Tongue (tissue), 2 donors: ENCODE measurements around the gene FAM50A. TPM values are rescaled to one million over a fixed set of nuclear protein-coding genes. Genes with fewer than 3 reads are reported as not detected.
"Not testable (repeated sequence)": the region's sequence is repeated elsewhere in the genome, so short reads cannot be mapped to it uniquely, and the experiment has no call there.

Experiments
- DNase-seq: peaks from one replicate; pipeline ENCODE4 v3.0.0-alpha.2; 2015
- total RNA-seq: library from RNA; depleted of rRNA; stranded (reverse); fragments of >200 nt; gene quantifications from one replicate; pipeline ENCODE4 v1.2.3, GENCODE V29; 2014

FAM50A gene, protein sequence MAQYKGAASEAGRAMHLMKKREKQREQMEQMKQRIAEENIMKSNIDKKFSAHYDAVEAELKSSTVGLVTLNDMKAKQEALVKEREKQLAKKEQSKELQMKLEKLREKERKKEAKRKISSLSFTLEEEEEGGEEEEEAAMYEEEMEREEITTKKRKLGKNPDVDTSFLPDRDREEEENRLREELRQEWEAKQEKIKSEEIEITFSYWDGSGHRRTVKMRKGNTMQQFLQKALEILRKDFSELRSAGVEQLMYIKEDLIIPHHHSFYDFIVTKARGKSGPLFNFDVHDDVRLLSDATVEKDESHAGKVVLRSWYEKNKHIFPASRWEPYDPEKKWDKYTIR
- total RNA-seq, result 27.5 TPM

DNA sequence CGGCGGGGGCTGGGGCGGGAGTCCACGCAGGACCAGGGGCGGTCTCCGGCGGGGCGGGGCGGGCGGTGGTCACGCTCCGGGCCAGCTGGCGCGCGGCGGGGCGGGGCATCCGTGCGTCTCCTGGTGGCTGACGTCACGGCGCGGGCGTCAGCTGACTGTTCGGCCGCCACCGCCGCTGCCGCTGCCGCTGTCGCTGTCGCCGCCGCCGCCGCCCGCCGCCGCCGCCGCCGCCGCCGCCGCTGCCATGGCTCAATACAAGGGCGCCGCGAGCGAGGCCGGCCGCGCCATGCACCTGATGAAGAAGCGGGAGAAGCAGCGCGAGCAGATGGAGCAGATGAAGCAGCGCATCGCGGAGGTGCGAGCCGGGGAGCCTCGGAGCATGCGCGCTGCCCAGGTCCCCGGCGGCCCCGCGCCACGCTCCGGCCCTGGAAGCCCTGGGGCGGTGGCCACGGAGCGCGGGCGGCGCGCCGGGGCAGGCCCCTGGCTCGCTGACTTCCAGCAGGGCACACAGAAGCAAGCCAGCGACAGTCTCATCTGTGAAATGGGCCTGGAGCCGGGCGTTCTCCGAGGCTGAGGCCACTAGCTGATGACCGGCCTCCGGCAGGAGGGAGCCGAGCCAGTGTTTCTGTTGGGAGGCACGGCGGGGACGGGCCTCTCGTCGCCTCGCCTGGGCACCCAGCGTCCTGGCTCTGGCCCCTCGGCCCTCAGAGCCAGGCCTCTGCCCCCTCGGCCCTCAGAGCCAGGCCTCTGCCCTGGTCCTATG is at the start of gene FAM50A:
TSS of gene FAM50A (plus strand) at position 150 of the 763 bp plus-strand sequence. CDS start at position 245, 95 bp downstream.
- peak; percentile 86 for DNase-seq

GRCh38 chrX:154396363-154396762 is 47.6 kb upstream of the FAM50A start:
- not testable (repeated sequence) for DNase-seq

GRCh38 chrX:154396973-154397887 is 46.7 kb upstream of the FAM50A start:
- DNase-seq, result peak; percentile 88

DNA sequence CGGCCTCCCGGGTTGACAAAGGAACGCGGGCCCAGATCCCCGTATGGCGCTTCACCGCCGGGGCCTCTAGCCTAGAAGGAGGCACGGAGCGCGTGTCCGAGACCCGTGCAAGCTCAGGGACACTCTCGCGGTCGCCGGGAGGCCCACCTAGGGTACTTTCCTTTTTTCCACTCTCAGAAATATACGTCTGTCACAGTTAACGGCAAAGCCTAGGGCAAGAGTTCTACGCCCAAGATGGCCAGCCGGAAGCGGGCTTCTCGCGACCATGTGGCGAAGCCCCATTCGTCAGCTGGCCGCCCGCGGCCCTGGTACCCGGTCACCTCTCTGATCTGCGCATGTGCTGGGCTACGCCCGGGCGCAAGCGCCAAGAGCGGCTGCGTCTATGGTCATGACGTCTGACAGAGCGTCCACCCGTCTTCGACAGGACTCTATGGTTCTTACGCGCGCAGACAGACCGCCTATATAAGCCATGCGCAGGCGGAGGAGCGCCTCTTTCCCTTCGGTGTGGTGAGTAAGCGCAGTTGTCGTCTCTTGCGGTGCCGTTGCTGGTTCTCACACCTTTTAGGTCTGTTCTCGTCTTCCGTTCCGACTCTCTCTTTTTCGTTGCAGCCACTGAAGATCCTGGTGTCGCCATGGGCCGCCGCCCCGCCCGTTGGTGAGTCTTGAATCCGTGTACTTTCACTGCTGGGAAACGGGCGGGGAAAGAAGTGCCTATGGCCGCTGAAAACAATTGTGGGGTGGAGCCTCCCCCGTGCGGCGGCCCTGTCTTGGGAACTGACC is 45.9 kb upstream of the FAM50A start, which contains the start of gene RPL10:
TSS of gene RPL10 (plus strand) at position 490 of the 780 bp plus-strand sequence. CDS start at position 633, 143 bp downstream.
- DNase-seq, result peak; percentile 97

DNA sequence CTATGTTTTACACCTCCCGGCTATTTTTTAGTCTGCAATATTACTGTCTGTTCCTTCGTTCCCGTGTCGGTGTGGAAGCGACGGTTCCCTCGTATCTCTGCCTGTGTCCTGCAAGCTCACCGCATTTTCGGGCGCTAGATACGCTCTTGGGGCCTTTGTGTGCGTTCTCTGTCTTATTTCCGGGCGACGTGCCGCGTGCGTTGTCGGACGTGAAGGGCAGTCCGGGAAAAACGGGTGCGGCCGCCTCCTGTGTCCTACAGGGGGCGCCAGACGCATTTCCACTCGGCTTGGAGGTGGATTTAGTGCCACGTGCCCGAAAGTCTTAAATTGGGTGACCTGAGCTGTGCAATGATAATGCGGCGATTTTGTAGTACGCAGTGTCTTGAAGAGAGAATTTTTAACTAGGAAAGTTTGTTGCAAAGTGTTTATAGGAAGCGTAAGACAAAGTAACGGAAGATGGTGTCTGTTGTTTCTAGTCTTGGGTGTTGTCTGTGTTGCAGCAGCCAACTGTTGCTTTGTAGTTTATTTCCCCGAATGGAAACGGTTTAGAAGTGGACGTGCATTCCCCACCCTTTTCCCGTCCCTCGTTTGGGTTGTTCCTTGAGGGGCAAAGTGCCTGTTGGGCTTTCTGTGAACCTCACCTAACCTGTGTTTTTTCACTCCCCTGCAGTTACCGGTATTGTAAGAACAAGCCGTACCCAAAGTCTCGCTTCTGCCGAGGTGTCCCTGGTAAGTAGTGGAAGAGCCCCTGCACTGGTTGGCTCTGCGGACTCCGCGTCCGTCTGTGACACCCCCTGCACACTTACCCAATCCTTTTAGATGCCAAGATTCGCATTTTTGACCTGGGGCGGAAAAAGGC is 45.0 kb upstream of the FAM50A start:
- DNase-seq, result peak; percentile 93

GRCh38 chrX:154399527-154400368 is 44.2 kb upstream of the FAM50A start:
- no peak for DNase-seq

GRCh38 chrX:154400369-154400817 is 43.5 kb upstream of the FAM50A start:
- DNase-seq, result not testable (repeated sequence)

GRCh38 chrX:154401045-154401799 is 42.7 kb upstream of the FAM50A start:
- no peak for DNase-seq

GRCh38 chrX:154401918-154402621 is 41.9 kb upstream of the FAM50A start:
- no peak for DNase-seq

- no peak for DNase-seq
Measured at GRCh38 chrX:154402622-154403127, 41.3 kb upstream of the FAM50A start.

GRCh38 chrX:154403192-154403591 is 40.7 kb upstream of the FAM50A start:
- DNase-seq, result no peak

DNA sequence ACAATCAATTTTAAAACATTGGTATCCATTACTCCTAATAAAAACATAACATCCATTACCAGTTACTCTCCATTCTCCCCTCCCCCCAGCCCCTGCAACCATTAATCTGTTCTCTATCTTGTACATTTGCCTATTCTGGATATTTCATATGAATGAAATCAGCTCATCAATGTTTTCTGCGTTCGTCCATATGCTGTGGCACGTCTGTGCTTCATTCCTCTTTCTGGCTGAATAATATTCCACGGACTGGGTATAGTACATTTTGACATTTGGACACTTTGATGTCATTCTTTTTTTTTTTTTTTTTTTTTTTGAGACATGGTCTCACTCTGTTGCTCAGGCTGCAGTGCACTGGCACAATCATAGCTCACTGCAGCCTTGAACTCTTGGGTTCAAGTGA is 40.1 kb upstream of the FAM50A start:
- DNase-seq, result no peak

GRCh38 chrX:154404625-154405192 is 39.2 kb upstream of the FAM50A start:
- DNase-seq, result no peak

DNA sequence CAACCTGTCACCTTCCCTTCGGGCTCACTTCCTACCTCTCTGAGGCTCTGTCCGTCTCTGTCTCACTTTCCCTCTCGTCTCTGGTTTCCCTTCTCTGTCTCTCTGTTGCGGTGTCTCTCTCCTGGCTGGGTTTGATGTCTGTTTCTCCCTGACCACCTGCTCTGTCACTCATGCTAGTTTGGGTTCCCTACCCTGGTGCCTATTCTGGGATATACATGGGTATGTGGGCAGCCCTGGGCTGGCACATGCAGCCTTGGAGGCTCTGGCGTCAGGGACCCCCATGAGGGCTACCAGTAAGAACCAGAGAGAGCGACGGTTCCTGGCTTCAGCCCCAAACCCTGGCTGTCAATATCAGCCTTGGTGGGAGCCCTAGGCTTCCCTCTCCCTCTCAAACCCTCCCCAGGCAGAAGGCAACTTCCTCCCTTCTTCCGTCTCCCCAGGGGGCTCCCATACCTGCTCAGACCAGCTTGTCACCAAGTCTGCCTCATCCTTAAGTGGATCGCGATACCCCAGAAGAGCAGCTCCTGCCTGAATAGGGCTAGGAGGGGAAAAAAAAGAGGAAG is 35.2 kb upstream of the FAM50A start:
- DNase-seq, result peak; percentile 24

DNA sequence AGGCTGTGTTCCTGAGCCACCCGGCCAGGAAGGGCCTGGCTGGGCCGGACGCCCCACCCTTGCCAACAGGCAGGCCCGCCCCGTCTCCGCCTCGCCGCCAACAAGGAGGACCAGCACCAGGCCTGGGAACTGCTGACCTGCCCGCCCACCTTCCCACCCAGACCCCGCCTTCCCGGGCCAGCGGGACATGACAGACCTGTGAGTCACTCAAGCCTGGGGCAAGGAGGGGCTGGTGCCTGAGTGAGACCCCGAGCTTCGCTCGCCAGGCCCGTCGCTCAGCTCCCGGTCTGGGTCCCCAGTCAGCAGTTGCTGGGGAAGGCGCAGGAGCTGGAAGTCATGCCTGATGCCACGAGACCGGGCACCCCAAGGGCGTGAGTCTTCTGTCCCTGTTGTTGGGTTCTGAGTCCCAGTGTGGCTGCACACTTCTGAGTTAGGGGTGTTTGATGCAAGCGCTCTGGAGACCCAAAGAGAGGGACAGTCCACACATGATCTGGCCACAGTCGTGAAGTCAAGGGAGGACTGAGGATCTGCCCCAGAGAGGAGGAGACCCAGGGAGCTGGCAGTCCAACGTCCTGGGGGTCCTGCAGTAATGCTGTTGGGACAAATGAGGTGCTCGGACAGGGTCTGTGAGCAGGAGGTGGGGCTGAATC is 34.6 kb upstream of the FAM50A start, which contains the start of gene DNASE1L1:
TSS of gene DNASE1L1 (minus strand) at position 33 of the 650 bp plus-strand sequence. CDS start 3,686 bp downstream, outside the sequence.
- peak; percentile 64 for DNase-seq

- DNase-seq, result peak; percentile 64
Measured at GRCh38 chrX:154411981-154412340, 32.0 kb upstream of the FAM50A start.
